Measurements from ENCODE around the gene C8B.

The C8B gene

DNA sequence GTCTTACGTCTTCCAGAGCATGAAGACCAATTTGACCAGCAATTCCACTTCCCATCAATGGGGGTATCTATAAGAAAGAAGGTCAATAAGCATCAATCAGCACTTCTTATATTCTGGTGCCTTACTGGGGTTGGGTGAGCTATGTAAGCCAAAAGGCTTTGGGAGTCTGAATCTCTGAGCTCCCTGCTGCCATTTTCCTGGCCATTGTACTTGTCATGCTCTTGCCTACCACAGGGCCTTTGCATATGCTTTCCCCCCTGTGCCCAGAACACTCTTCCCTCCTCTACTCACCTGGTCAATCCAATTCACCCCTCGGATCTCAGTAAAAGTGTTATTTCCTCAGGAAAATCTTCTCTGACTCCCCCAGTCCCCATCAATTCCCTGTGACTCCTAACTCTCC lies 36.3 kb downstream of the C8B start:
- no peak for DNase-seq

DNA sequence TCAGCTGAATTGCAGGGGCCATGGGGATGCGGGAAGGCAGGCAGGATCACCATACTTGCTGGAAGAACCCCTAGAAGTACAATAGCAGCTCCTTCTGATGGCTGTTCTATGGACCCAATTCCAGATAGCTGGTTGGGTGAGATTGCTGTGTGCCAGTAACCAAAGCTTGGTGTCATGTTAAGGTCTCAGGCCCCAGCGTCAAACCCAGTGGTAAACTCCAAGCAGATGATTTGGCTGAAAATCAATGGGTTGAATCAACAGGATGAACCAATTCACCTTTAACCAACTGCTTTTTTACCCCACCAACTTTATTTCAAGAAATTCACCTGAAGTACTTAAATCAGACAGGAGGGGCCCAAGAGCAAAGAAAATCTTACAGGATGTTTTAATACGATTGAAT lies 37.8 kb downstream of the C8B start:
- DNase-seq = no peak

DNA sequence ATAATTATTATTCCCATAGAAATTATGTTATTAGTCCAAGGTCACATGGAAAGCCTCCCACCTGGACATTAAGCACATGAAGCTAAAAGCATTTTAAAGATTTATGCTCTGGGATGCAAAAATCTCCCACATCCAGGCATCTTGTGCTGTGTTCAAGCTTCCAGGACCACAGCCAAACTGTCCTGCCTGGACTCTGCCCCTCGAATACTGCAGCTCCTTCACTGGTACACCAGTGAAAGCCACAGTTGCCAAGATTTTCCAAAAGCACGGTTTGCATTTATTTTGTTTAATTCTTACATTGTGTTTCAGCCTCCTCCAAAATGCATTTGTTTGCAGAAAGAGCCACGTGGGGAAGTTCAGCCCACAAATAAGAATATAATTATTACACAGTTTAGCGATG lies 38.6 kb downstream of the C8B start:
- DNase-seq = no peak

DNA sequence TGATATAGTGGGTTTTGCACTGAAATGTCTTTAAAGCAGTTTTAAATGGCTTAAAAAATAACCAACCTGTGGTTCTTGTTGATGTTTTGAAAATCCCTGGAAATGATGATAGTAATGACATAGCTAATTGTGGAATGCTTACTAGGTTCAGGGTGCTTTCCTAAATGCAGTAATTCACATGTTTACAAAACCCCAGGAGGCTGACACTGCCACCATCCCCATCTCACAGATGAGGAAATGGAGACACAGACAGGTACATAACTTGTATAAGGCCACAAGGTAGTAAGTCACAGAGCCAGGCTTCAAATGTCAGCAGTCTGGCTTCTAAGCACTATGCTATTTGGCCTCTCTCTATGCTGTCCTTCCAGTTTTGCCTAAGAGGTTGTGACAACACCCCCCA lies 40.6 kb downstream of the C8B start:
- DNase-seq = no peak

DNA sequence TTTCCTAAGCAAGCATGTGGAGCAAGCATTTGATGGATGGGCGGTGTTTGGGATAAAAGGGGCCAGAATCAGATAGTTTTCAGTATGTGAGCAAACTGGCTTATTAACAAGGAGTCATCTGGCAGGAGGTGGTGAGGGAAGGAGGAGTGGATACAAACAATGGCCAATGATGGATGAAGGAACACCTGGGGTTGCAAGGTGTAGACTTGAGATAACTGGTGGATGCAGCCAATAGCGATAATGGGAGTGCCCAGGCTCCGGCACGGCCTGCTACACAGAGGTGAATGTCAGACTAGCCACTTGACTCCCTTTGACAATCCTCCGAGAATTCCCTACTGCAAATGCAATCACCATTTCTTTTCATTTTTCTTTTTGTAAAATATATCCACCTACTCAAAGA lies 41.7 kb downstream of the C8B start:
- no peak for DNase-seq

DNA sequence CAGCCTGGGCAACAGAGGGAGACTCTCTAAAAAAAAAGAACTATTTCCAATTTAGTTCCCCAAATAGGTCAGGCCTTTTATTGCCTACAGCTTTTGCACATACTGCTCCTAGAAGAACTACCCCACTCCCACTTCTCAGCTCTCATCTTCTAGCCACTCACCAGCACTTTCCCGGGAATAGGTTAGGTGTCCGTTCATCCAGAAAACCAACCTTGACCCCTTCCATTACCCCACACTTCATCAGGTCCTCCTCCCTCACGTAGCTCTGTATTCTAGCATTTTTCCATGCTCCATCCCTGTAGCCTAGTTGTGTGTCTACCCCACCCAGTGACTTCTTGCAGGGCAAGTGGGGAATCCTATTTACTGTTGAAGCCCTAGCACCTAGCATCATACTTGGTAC lies 42.6 kb downstream of the C8B start:
- DNase-seq = no peak

DNA sequence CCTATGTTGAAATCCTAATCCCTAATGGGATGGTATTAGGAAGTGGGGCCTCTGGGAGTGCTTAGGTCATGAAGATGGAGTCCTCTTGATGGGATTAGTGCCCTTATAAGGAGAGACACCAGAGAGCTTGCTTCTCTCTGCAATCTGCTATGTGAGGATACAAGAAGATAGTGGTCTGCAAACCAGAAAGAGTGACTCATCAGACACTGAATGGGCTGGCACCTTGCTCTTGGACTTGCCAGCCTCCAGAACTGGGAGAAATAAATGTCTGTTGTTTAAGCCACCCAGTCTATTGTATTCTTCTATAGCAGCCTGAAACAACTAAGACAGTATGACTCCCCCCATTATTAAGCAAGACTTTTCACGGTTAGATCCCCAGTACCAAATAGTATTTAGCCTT lies 43.3 kb downstream of the C8B start:
- DNase-seq = no peak

DNA sequence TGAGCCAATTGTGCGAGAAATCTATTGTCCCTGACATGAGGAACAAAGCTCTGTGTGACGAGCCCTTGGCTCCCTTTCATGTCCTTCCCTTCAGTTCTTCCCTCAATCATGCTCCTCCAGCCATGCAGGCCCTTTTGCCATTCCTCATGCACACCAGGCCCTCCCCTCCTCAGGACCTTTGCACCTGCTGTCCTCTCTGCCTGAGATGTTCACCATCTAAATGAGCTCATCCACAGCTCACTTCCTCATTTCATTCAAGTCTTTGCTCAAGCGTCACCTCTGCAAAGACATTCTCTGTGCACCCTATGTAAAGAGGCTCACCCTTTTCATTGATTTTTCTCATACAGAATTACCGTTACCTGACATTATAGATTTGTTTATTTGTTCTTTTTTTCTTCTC lies 43.7 kb downstream of the C8B start:
- DNase-seq = no peak

DNA sequence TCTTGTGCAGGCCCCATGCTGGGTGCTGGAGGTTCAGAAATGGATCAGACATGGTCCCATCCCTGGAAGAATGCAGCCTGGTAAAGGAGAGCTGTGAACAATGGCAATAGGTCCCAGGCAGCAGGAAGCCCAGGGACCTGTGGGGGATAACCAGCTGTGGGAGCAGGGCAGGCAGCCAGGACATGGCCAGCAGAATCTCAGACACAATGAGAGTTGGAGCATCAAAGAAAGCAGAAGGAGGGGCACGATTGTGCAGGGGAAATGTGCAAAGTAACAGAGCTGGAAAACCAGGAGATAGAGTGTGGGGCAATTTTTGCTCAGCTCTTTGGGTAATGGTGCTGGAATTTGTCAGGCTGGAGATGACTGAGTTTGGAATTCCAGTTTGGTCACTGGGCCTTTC lies 44.3 kb downstream of the C8B start:
- no peak for DNase-seq

DNA sequence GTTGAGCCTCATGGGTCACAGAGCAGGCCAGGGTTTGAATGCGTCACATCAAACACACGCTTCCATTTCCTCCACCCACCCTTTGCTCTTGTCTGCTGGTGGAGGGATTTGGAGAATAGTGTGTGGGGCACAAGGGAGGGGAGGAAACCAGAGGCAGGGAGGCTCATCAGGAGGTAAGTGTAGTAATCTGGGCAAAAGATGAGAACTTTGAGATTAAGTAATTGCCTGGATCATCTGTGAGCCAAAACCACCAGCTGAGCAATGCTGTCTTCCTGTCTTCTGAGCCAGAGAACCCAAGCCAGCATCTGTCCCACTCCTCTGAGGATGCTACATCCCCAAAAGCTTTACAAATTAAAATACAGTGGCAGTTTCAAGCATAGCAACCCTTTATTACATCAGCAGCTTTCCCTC lies 45.2 kb downstream of the C8B start:
- no peak for DNase-seq

DNA sequence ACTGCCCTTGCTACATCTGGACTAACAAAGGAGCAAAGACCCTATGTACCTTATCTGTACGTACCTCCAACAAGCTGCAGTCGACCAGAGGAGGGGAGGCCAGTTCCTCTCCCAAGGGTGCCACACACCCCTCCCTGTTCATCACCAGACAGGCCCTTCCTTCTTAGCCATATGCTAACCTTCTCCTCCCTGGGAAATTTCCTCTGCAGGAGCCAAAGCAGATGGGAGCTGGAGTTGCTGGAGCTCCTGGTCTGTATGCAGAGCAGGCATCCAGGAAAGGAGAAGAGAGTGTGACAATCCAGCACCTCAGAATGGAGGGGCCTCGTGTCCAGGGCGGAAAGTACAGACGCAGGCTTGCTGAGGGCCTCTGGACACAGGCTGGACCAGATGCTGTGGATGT lies 48.5 kb downstream of the C8B start:
- no peak for DNase-seq

DNA sequence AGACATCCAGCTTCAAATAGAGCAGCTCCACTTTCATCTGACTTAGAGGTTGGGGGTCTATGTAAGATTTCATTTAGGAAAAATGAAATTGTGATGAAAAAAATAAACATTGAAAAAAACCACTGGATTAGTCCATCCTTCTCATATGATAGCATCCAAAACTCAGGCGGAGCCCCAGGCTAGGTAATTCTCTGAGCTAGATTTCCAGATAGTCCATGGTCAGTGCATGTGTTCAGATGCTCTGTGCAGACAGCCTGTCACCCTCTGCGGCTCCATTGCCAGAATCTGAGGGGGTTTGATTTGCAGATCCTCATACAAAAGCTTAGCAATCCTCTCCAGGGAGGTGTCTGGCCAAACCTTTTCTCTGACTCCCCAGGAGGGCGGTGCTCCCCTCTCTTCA lies 49.2 kb downstream of the C8B start:
- DNase-seq = no peak

DNA sequence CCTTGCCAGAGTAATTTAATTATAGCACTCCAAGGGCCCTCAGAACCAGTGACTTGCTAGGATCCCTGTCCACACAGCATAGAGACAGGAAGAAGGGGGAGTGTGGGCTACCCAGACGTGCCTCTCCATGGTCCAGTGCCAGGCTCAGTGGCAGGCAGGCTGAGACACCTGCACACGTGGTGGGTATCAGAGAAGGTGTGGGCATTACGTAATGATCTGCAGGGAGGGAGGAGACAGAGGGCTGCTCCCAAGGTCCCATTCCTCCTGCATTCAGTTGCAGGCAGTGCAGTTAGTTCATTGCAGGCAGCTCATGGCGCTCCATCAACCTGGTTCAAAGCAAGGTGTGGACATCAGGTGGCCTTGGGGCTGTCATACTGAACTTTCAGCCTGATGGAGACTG lies 49.9 kb downstream of the C8B start:
- DNase-seq = no peak

DNA sequence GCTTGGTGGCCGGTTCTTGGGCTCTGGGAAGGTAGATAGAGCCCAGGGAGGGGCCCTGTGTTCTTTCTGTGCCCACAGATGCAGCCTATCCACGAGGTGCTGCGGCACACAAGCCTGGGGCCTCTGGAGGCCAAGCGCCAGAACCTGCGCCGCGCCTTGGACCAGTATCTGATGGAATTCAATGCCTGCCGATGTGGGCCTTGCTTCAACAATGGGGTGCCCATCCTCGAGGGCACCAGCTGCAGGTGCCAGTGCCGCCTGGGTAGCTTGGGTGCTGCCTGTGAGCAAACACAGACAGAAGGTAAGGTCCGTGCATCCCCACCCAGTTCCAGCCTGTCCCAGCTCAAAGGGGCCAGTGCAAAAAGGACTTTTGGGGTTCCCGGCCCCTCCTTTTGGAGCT lies 53.5 kb downstream of the C8B start:
- no peak for DNase-seq

DNA sequence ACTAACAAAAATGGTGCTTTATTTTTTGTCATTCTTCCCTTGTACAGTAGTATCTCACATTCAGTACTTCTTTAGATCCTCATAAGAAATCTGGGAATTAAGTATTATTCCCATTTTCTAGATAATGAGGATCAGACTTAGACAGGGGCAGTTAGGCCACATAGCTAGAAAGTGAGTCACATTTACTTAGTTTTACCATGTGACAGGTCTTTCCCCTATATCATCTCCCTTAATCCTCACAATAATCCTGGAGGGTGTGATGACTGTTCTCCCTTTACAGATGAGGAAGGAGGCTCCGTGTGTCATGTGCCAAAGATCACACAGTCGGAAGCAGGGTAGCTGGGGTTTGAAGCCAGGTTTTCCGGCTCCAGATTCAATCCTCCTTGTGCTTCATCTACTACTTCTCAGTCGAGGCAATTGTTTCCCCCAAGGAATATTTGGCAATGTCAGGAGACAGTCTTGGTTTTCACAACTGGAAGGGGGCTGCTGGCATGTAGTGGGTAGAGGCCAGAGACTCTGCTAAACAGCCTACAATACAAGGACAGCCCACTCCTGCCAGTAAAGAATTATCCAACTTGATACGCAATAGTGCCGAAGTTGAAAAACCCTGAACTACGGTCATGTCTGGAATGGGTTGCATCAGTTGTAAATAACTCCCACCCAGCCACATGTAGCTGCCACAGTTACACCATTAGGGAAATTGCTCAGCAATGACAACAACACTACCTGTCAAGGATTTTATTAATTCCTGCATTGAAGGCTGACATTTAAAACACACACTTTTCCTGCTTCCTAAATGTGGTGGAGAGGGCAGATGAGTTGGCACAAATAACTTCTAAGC lies 54.5 kb downstream of the C8B start:
- no peak for DNase-seq

DNA sequence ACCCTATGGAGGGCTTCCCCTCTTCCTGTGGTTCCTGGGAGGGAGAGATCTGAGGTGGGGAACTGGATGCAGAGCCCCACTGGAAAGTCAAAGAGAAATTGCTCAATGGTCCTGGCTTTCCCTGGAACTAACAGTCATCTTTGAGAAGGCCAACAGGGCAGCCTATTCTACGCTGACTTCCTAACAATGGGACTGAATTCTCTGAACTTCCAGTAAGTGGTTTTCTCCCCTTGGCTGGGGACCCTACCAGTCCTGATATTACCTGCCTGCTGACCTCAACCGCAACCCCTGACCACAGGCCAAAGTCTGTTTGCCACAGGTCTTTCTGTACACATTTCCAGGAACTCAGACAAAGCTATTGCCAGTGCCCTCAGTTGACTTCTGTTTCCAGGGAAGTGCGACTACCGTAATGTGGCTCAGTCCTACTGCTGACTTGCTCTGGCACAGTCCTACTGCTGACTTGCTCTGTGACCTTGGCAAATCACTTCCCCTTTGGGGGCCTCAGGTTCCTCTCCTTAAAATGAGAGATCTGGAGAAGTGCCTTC lies 55.3 kb downstream of the C8B start:
- DNase-seq = no peak

DNA sequence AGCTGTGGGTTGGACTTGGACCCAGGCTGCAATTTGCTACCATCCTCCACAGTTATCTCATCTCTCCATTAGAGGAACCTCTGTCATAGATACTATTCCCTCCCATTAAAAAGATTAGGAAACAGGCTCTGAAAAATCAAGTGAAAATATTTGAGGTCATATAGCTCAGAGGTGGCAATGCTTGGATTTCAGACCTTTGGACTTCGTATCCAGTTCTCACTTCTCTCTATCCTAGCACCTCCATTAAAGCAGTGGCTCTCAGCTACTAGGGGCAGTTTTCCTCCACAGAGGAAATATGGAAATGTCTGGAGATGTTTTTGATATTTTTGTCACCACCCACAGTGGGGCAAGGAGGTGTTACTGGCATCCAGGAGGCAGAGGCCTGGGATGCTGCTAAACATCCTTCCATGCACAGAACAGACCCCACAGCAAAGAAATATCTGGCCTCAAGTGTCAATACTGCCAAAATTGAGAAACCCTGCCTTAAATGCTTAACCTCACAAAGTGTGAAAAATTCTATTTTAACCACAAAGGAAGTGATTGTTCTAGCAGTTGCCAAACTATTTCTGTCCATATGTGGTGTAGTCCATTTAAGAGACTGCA lies 57.1 kb downstream of the C8B start:
- DNase-seq = no peak

DNA sequence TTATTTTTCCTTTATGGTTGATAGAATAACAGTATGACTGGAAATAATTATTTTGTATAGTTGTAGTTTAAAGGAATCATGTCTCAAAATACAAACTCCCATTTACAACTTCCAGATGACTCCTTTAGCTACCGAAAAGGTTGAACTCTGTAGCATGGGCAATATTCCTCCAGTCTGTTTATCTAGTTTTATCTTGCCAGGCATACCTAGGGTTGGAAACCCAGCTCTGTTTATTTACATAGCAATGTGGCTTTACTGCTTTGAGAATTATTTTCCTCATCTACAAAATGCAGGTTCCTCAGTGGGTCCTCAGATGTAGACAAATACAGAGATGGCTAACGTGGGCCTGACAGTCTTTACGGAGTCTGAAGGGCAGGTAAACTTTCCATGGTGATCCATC lies 60.1 kb downstream of the C8B start:
- DNase-seq = no peak

DNA sequence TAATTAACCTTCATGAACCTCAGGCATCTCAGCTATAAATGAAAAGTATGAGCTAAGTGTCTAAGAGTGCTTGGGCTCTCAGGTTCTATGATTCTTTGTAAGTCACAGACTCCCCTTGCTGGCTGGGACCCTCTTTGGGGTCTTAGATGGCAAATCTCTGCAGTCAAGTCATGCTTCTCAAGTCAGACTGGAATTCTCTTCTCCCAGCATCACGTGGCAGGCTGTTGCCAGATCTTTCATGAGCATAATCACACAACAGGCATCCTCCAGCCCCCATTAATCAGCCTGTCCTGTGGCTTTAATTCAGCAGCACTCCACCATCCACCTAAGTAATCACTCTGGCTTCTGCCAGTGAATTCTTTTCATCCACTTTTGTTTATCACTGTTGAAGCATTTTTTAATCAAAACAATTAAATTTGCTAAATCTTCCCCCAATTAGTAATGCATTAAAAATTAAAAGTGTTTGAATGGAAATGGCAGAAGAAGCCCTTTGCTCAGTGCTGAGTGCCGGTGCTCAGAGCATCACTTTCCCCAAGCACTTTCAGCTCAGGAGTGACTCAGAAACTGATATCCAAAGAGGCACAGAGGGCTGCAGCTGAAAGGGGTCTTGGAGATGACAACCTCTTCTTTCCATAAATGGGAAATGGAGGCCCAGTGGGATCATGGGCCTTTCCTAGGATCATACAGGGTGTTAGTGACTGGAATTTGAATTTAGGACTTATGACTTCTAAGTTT lies 61.0 kb downstream of the C8B start:
- no peak for DNase-seq

DNA sequence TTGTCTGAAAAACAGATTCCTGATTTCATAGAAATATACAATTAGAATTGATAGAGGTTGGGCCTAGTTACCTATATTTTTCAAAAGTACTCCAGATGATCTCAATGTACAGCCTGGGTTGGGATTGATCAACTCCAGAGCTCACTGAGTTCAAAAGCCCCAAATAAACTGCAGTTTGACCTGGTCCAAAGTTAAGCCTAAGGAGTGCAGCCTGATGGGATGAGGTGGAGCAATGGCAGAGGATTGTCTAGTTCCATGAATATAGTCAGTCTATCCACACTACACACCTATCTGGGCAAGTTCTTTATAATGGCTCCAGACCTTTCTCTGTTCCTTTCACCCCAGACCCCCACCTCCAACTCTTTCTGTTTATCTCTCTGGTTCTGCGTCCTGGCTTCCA lies 62.0 kb downstream of the C8B start:
- no peak for DNase-seq

DNA sequence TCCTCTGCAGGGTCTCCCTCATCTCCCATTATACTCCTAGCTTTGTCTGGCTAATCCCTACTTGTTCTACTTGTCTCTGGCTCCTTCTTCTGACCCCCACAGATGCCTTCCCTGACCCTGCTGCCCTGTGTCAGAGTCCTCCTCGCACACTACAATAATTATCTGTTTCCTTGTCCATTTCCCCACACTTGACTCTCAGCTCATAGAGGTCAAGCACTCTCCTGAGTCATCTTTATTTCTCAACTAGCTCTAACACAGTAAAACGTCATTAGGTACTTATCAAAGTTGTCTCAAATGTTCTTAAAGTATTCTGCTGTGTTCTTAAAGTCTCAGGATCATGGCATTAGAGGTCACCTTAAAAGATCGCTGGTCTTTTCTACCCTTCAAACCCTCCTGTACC lies 64.1 kb downstream of the C8B start:
- DNase-seq = no peak

DNA sequence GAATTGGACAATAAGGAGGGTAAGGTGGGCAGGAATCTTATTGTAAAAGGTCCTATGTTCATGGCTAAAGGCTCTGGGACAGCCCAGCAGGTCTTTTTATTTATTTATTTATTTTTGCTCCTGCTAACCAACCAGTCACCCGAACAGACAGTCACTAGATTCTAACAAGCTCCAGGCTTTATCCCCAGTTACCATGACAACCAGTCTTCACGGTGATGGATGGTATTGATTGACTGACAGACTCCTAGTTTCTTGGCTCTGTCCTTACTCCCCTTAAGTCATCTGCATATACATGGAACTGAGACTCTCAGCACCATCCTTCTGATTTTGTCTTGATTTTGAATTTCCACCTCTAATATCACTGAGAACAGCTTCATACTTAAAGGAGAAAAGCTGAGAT lies 66.9 kb downstream of the C8B start:
- DNase-seq = no peak

DNA sequence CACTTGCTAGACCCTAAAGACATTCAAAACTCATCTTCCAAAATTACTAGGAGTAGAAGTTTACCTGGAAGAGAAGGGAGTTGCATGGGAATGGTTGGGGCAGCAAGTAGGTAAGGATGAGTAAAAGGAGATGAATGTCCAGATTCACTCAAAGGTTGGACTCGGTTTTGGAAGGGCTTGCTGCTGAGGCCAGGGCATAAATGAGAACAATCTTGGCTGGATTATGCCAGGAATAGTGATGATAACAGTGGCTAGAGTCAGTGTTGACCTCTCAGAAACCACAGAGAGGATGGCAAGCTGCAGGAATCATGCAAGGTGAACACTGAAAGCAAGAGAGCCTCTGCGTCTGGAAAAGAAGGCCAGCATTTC lies 67.8 kb downstream of the C8B start:
- no peak for DNase-seq

Measured in NCI-H1417 treated with DMSO at 0.1 percent for 48 hours (cell line).